Stomach (tissue), 9 donors: Measurements from ENCODE around the gene TF. TPM values are rescaled to one million over a fixed set of nuclear protein-coding genes. Genes with fewer than 3 reads are reported as not detected.

Source experiments
- DNase-seq, 2 donors: peaks; one replicate each; pipeline versions ENCODE4 v3.0.0 to v3.0.0-alpha.2; 2013 to 2019
- H3K27ac ChIP-seq, 5 donors: fragments of 200-600 bp in 4 of 5; sonication (generic) in 4 of 5; one replicate each; pipeline ENCODE4 v1.5.1; 2013 to 2019; ENCODE audit warnings: mild to moderate bottlenecking in 1 of 5, moderate library complexity in 1 of 5
- H3K27me3 ChIP-seq, 3 donors: fragments of 200-600 bp; sonication (generic); one replicate each; pipeline ENCODE4 v1.5.1; 2017 to 2019; ENCODE audit warnings: mixed run types in 1 of 3
- H3K36me3 ChIP-seq, 4 donors: fragments of 200-600 bp; sonication (generic); 1 replicate in 3 of 4; 2 replicates in 1 of 4; pipeline ENCODE4 v1.5.1; 2016 to 2019
- H3K4me1 ChIP-seq, 4 donors: fragments of 200-600 bp; sonication (generic); one replicate each; pipeline ENCODE4 v1.5.1; 2016 to 2019
- H3K4me3 ChIP-seq, 4 donors: fragments of 200-600 bp; sonication (generic) in 3 of 4; one replicate each; pipeline ENCODE4 v1.5.1; 2016 to 2019; ENCODE audit warnings: mild to moderate bottlenecking in 1 of 4
- H3K9me3 ChIP-seq, 4 donors: fragments of 200-600 bp; sonication (generic); one replicate each; pipeline ENCODE4 v1.5.1; 2016 to 2019
- EP300 ChIP-seq: sonication (generic); formaldehyde crosslinking; IDR thresholded peaks from one replicate; pipeline ENCODE4 v1.6.1; 2017; ENCODE audit warnings: antibody characterized with exemption
- POLR2A ChIP-seq, 4 donors: fragments of 450-650 bp; IDR thresholded peaks; one replicate each; pipeline ENCODE4 v1.6.1; 2016; ENCODE audit warnings: antibody characterized with exemption in 4 of 4, control low read depth in 2 of 4, mild to moderate bottlenecking in 1 of 4, moderate library complexity in 1 of 4
- POLR2AphosphoS5 ChIP-seq, 3 donors: sonication (generic); formaldehyde crosslinking; IDR thresholded peaks; one replicate each; pipeline ENCODE4 v1.6.1; 2016; ENCODE audit warnings: antibody characterized with exemption in 3 of 3
- WGBS, 5 donors: extraction: QIAGEN DNeasy Blood & Tissue Kit in 3 of 5; methylation state at CpG; one replicate each; pipeline versions ENCODE4 v1.1.5 to v1.1.7; 2013 to 2018; 5-methylcytosine and 5-hydroxymethylcytosine counted together
- intact Hi-C: fragments of 100-400 bp; cut with DNase I; formaldehyde crosslinking; loops from one replicate; pipeline ENCODE4 v1.15.1; 2023; ENCODE audit warnings: low total_unique reads
- polyA plus RNA-seq, 3 donors: library from polyadenylated mRNA; stranded (reverse); fragments of 200-250 nt; gene quantifications; one replicate each; pipeline ENCODE4 v1.2.3, GENCODE V29; 2013
- total RNA-seq, 5 donors: library from RNA; depleted of rRNA; stranded (reverse); fragments of >200 nt; gene quantifications; one replicate each; pipeline versions ENCODE4 v1.1.0 to v1.2.3, GENCODE V29; 2014 to 2016
- TF ChIP-seq, protein P1 (sequence below), 7 experiments: fragments of 450-650 bp in 4 of 7; fragments of 200-600 bp in 3 of 7; sonication (generic) in 3 of 7; IDR thresholded peaks; one replicate each; pipeline ENCODE4 v1.5.1; 2016 to 2019; ENCODE audit warnings: antibody characterized with exemption in 7 of 7, control low read depth in 2 of 7, mild to moderate bottlenecking in 1 of 7
- donor health status: healthy with polysubstance abuse.
- donor health status: Bipolar disorder and iron deficiency.
- donor health status: healthy.

TF gene
- total and polyA plus RNA-seq, 8 donors: under 0.01 to 16.2 (median 0.68) TPM; not detected in 1

- Histone ChIP-seq H3K9me3 (no peaks in the 10 kb centered on the region), H3K27me3 (no peaks in the 10 kb centered on the region), H3K36me3 (no peaks in the 10 kb centered on the region), H3K27ac (no peak overlapping the region), H3K4me1 (no peaks in the 10 kb centered on the region), H3K4me3 (no peak overlapping the region)
- intact Hi-C loops: no loop called here
- 78 to 88% (median 85%) methylated on average over 8 to 9 of the region's 9 CpGs for WGBS, 5 donors
- no peak for DNase-seq
- TF ChIP-seq, protein P1, sequence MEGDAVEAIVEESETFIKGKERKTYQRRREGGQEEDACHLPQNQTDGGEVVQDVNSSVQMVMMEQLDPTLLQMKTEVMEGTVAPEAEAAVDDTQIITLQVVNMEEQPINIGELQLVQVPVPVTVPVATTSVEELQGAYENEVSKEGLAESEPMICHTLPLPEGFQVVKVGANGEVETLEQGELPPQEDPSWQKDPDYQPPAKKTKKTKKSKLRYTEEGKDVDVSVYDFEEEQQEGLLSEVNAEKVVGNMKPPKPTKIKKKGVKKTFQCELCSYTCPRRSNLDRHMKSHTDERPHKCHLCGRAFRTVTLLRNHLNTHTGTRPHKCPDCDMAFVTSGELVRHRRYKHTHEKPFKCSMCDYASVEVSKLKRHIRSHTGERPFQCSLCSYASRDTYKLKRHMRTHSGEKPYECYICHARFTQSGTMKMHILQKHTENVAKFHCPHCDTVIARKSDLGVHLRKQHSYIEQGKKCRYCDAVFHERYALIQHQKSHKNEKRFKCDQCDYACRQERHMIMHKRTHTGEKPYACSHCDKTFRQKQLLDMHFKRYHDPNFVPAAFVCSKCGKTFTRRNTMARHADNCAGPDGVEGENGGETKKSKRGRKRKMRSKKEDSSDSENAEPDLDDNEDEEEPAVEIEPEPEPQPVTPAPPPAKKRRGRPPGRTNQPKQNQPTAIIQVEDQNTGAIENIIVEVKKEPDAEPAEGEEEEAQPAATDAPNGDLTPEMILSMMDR (IDR thresholded peaks at IDR 0.05): no peak
- TF ChIP-seq POLR2A (IDR thresholded peaks at IDR 0.05) (no peak), POLR2AphosphoS5 (IDR thresholded peaks at IDR 0.05) (no peak), EP300 (no peak)
Measured at GRCh38 chr3:133758964-133759739, 13.0 kb downstream of the TF start.

DNA sequence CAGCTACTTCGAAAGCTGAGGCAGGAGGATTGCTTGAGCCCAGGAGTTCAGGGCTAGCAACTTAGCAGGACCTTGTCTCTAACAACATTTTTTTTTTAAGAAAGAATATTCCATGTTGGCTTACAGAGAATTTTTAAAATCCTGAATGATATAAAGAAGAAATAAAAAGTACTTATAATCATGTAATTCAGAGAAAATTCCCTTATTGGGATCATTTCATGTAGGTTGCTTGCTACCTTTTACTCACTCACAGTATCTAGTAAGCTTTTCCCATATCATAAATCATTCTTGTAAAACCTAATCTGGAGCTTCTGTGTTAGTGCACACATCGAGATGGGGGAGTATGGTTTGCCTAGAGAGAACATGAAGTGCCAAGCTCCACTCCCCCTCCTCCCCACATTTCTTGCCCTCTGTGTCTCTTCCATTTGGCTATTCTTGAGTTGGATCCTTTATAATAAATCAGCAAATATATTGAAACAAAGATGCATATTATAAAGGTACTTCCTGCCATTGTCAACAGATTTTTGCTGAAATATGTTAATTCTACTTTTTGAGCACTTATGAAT lies 13.6 kb downstream of the TF start:
- no peaks in the 10 kb centered on the region for H3K27me3 ChIP-seq
- WGBS, 5 donors: 64 to 73% (median 70%) methylated on average over 2 of the region's 2 CpGs
- no peak overlapping the region for H3K4me3 ChIP-seq
- DNase-seq: no peak
- H3K27ac ChIP-seq: no peak overlapping the region
- peaks cover 0 to 2% (median 0%) of the 10 kb centered on the region in 4 donors for H3K4me1 ChIP-seq
- H3K36me3 ChIP-seq: no peaks in the 10 kb centered on the region
- H3K9me3 ChIP-seq: no peaks in the 10 kb centered on the region
- TF ChIP-seq POLR2A (IDR thresholded peaks at IDR 0.05) (no peak), EP300 (no peak), POLR2AphosphoS5 (IDR thresholded peaks at IDR 0.05) (no peak)
- TF ChIP-seq, protein P1 (IDR thresholded peaks at IDR 0.05): no peak
- intact Hi-C loops: no loop called here

- 84 to 100% (median 92%) methylated on average over 2 of the region's 2 CpGs for WGBS, 5 donors
- no peaks in the 10 kb centered on the region for H3K27me3 ChIP-seq
- no peak overlapping the region for H3K4me3 ChIP-seq
- H3K4me1 ChIP-seq: peaks cover 0 to 2% (median 0%) of the 10 kb centered on the region in 4 donors
- intact Hi-C loops: no loop called here
- DNase-seq: no peak
- TF ChIP-seq EP300 (no peak), POLR2A (IDR thresholded peaks at IDR 0.05) (no peak)
- no peaks in the 10 kb centered on the region for H3K36me3 ChIP-seq
- no peak overlapping the region for H3K27ac ChIP-seq
- no peaks in the 10 kb centered on the region for H3K9me3 ChIP-seq
Measured at GRCh38 chr3:133760916-133761315, 14.7 kb downstream of the TF start.

- H3K27ac ChIP-seq: no peak overlapping the region
- TF ChIP-seq POLR2A (IDR thresholded peaks at IDR 0.05): no peak
- TF ChIP-seq, protein P1 (IDR thresholded peaks at IDR 0.05): no peak
- no peak for TF ChIP-seq POLR2AphosphoS5 (IDR thresholded peaks at IDR 0.05)
- TF ChIP-seq EP300: no peak
- intact Hi-C loops: no loop called here
- no peak overlapping the region for H3K4me3 ChIP-seq
- H3K4me1 ChIP-seq: peaks cover 0 to 2% (median 0%) of the 10 kb centered on the region in 4 donors
- H3K9me3 ChIP-seq: no peaks in the 10 kb centered on the region
- H3K36me3 ChIP-seq: no peaks in the 10 kb centered on the region
- H3K27me3 ChIP-seq: no peaks in the 10 kb centered on the region
- WGBS, 5 donors: 72 to 86% (median 82%) methylated on average over 6 of the region's 6 CpGs
- DNase-seq: no peak
Measured at GRCh38 chr3:133761605-133762484, 15.7 kb downstream of the TF start.
